Stimulated activated CD4-positive, alpha-beta T cell treated with anti-CD3 and anti-CD28 coated beads, Interleukin-15, amount 100 ng/mL, for 48 hours (primary cell): ENCODE results near the gene PASD1.
"Not testable (repeated sequence)": the region's sequence is repeated elsewhere in the genome, so short reads cannot be mapped to it uniquely, and the experiment has no call there.

ENCODE experiments used
- DNase-seq, 2 donors: peaks; one replicate each; pipeline ENCODE4 v3.0.0-alpha.2; 2020; ENCODE audit warnings: low read depth in 2 of 2

Gene PASD1

GRCh38 chrX:151563449-151563848, at the start of gene PASD1:
PASD1 (plus strand) TSS chrX:151563675; CDS start chrX:151601554, 37,879 bp downstream.
- no peak for DNase-seq

- DNase-seq: no peak
These were observed 48.2 kb upstream of the PASD1 start for GRCh38 chrX:151515237-151515636.

GRCh38 chrX:151516538-151517187, 46.8 kb upstream of the PASD1 start:
- DNase-seq: no peak

- DNase-seq: no peak
These were observed 46.1 kb upstream of the PASD1 start for GRCh38 chrX:151517421-151517820.

GRCh38 chrX:151523351-151523750, 40.1 kb upstream of the PASD1 start:
- DNase-seq: no peak

- no peak for DNase-seq
These were observed 26.9 kb upstream of the PASD1 start for GRCh38 chrX:151536571-151536970.

- no peak for DNase-seq
These were observed 25.9 kb upstream of the PASD1 start for GRCh38 chrX:151537572-151537971.

- DNase-seq: no peak
These were observed 25.0 kb upstream of the PASD1 start for GRCh38 chrX:151538190-151539122.

GRCh38 chrX:151543706-151544105, 19.8 kb upstream of the PASD1 start:
- no peak for DNase-seq

- not testable (repeated sequence) for DNase-seq
These were observed 17.2 kb upstream of the PASD1 start for GRCh38 chrX:151546226-151546625.

- DNase-seq: not testable (repeated sequence)
These were observed 12.3 kb upstream of the PASD1 start for GRCh38 chrX:151551176-151551575.

GRCh38 chrX:151552743-151553142, 10.7 kb upstream of the PASD1 start:
- no peak for DNase-seq

- not testable (repeated sequence) for DNase-seq
These were observed 8.2 kb upstream of the PASD1 start for GRCh38 chrX:151555301-151555700.

GRCh38 chrX:151562485-151562884, 990 bp upstream of the PASD1 start:
- not testable (repeated sequence) for DNase-seq

GRCh38 chrX:151563003-151563402, 472 bp upstream of the PASD1 start:
- not testable (repeated sequence) for DNase-seq

GRCh38 chrX:151564035-151564434, 560 bp downstream of the PASD1 start:
- DNase-seq: no peak

GRCh38 chrX:151566872-151567271, 3.4 kb downstream of the PASD1 start:
- not testable (repeated sequence) for DNase-seq

GRCh38 chrX:151570561-151570960, 7.1 kb downstream of the PASD1 start:
- DNase-seq: no peak

GRCh38 chrX:151593384-151593783, 29.9 kb downstream of the PASD1 start:
- not testable (repeated sequence) for DNase-seq

GRCh38 chrX:151596282-151596681, 32.8 kb downstream of the PASD1 start:
- DNase-seq: no peak

- DNase-seq: no peak
These were observed 41.5 kb downstream of the PASD1 start for GRCh38 chrX:151604931-151605330.

GRCh38 chrX:151609222-151609621, 45.7 kb downstream of the PASD1 start:
- no peak for DNase-seq

GRCh38 chrX:151621422-151621821, 57.9 kb downstream of the PASD1 start:
- DNase-seq: no peak
